WTC11 (cell line): ENCODE data around the gene SYNDIG1. TPM values are rescaled to one million over a fixed set of nuclear protein-coding genes. Genes with fewer than 3 reads are reported as not detected.

Experiments
- ATAC-seq: fragments of 200-7000 bp; cut with Tn5 transposase; 2 replicates; pipeline ENCODE4 v1.10.0; 2021; ENCODE audit warnings: mild to moderate bottlenecking, moderate library complexity
- CTCF ChIA-PET: fragments of 300-600 bp; sonication (Branson Sonifier 250); formaldehyde crosslinking; loops from one replicate; lab custom pipeline; 2021; ENCODE audit warnings: antibody characterized with exemption; lab: Charles Lee
- POLR2A ChIA-PET: fragments of 350-600 bp; sonication (Branson Sonifier 250); formaldehyde crosslinking; loops from one replicate; lab custom pipeline; 2021; ENCODE audit warnings: antibody characterized with exemption; lab: Charles Lee
- DNase-seq: peaks from one replicate; pipeline ENCODE4 v3.0.0; 2021; ENCODE audit warnings: low spot score
- H3K27ac Mint-ChIP-seq: 2 replicates; pipeline ENCODE4 v1.8.0; 2021; ENCODE audit warnings: mixed read lengths
- H3K27me3 Mint-ChIP-seq: 2 replicates; pipeline ENCODE4 v1.8.0; 2021; ENCODE audit warnings: low read depth, mild to moderate bottlenecking, moderate library complexity, mixed read lengths
- H3K36me3 Mint-ChIP-seq: 2 replicates; pipeline ENCODE4 v1.8.0; 2021; ENCODE audit warnings: mixed read lengths
- H3K4me1 Mint-ChIP-seq: 2 replicates; pipeline ENCODE4 v1.8.0; 2022; ENCODE audit warnings: mixed read lengths
- H3K4me3 Mint-ChIP-seq: 2 replicates; pipeline ENCODE4 v1.8.0; 2021; ENCODE audit warnings: mild to moderate bottlenecking, moderate library complexity, mixed read lengths
- H3K9me3 Mint-ChIP-seq: 2 replicates; pipeline ENCODE4 v1.8.0; 2021; ENCODE audit warnings: mixed read lengths
- AR ChIP-seq: fragments of 250-450 bp; sonication (Bioruptor Pico); IDR thresholded peaks from 2 replicates; pipeline ENCODE4 v1.9.0; 2021; ENCODE audit warnings: mild to moderate bottlenecking
- ATF3 ChIP-seq: sonication (generic); formaldehyde crosslinking; conservative IDR thresholded peaks from 2 replicates; pipeline ENCODE4 v1.8.1; 2022; ENCODE audit warnings: mild to moderate bottlenecking, missing genetic modification reagents
- ATF6 ChIP-seq: sonication (generic); formaldehyde crosslinking; IDR thresholded peaks from 2 replicates; pipeline ENCODE4 v1.8.1; 2023; ENCODE audit warnings: mild to moderate bottlenecking, missing genetic modification reagents
- CTCF ChIP-seq: fragments of 200-600 bp; IDR thresholded peaks from 2 replicates; pipeline ENCODE4 v1.8.0; 2022; ENCODE audit warnings: antibody characterized with exemption
- FOXK1 ChIP-seq: sonication (generic); formaldehyde crosslinking; IDR thresholded peaks from 2 replicates; pipeline ENCODE4 v1.8.0; 2022; ENCODE audit warnings: mild to moderate bottlenecking, moderate library complexity, missing genetic modification reagents
- FOXP4 ChIP-seq: sonication (generic); formaldehyde crosslinking; IDR thresholded peaks from 2 replicates; pipeline ENCODE4 v1.8.0; 2022; ENCODE audit warnings: mild to moderate bottlenecking, missing genetic modification reagents
- GABPB1 ChIP-seq: sonication (generic); formaldehyde crosslinking; IDR thresholded peaks from 2 replicates; pipeline ENCODE4 v1.8.1; 2023; ENCODE audit warnings: mild to moderate bottlenecking, missing genetic modification reagents
- HMGA2 ChIP-seq: fragments of 250-450 bp; sonication (Bioruptor Pico); IDR thresholded peaks from 2 replicates; pipeline ENCODE4 v1.4.0; 2021; ENCODE audit warnings: mild to moderate bottlenecking, moderate library complexity
- HMGXB4 ChIP-seq: sonication (generic); formaldehyde crosslinking; IDR thresholded peaks from 2 replicates; pipeline ENCODE4 v1.8.1; 2023; ENCODE audit warnings: mild to moderate bottlenecking, moderate library complexity, missing genetic modification reagents
- IRF2 ChIP-seq: sonication (generic); formaldehyde crosslinking; IDR thresholded peaks from 2 replicates; pipeline ENCODE4 v1.8.0; 2022; ENCODE audit warnings: low read depth, missing genetic modification reagents, borderline replicate concordance
- JUN ChIP-seq: sonication (generic); formaldehyde crosslinking; IDR thresholded peaks from 2 replicates; pipeline ENCODE4 v1.8.0; 2023; ENCODE audit warnings: mild to moderate bottlenecking, missing genetic modification reagents
- MYBL2 ChIP-seq: sonication (generic); formaldehyde crosslinking; IDR thresholded peaks from 2 replicates; pipeline ENCODE4 v1.8.1; 2023; ENCODE audit warnings: mild to moderate bottlenecking, moderate library complexity, missing genetic modification reagents
- NR2C2 ChIP-seq: sonication (generic); formaldehyde crosslinking; IDR thresholded peaks from 2 replicates; pipeline ENCODE4 v1.8.0; 2022; ENCODE audit warnings: mild to moderate bottlenecking, missing genetic modification reagents
- PRRX2 ChIP-seq: fragments of 250-450 bp; sonication (Bioruptor Pico); IDR thresholded peaks from 2 replicates; pipeline ENCODE4 v1.8.0; 2021; ENCODE audit warnings: mild to moderate bottlenecking
- STAT6 ChIP-seq: sonication (generic); formaldehyde crosslinking; conservative IDR thresholded peaks from 2 replicates; pipeline ENCODE4 v1.8.1; 2023; ENCODE audit warnings: mild to moderate bottlenecking, low read depth, missing genetic modification reagents, moderate library complexity
- TEAD1 ChIP-seq: sonication (generic); formaldehyde crosslinking; IDR thresholded peaks from 2 replicates; pipeline ENCODE4 v1.8.0; 2022; ENCODE audit warnings: mild to moderate bottlenecking, missing genetic modification reagents
- ZBTB21 ChIP-seq: sonication (generic); formaldehyde crosslinking; IDR thresholded peaks from 2 replicates; pipeline ENCODE4 v1.8.1; 2023; ENCODE audit warnings: mild to moderate bottlenecking, missing genetic modification reagents, borderline replicate concordance
- ZNF671 ChIP-seq: fragments of 250-450 bp; sonication (Bioruptor Pico); IDR thresholded peaks from 2 replicates; pipeline ENCODE4 v1.8.0; 2021; ENCODE audit warnings: mild to moderate bottlenecking
- total RNA-seq: library from RNA; stranded (reverse); gene quantifications from 3 replicates; pipeline ENCODE4 v1.2.3, GENCODE V29; 2021

The SYNDIG1 gene
- total RNA-seq, 1 experiment from 2014 or later, result 6.4 TPM

- Mint-ChIP-seq H3K9me3 (no peaks in the 10 kb centered on the region), H3K27me3 (no peaks in the 10 kb centered on the region), H3K4me1 (no peaks in the 10 kb centered on the region)
- POLR2A ChIA-PET, result no interaction called here
- TF ChIP-seq STAT6 (CRISPR knock-in tag) (no peak), ZBTB21 (CRISPR knock-in tag) (no peak), AR (CRISPR knock-in tag) (no peak), CTCF (no peak), ZNF671 (no peak), TEAD1 (no peak), MYBL2 (no peak)
- TF ChIP-seq, all 79 proteins: peak for 0
- Mint-ChIP-seq H3K27ac (no peak overlapping the region), H3K4me3 (no peak overlapping the region), H3K36me3 (no peaks in the 10 kb centered on the region)
- no peak for DNase-seq
- CTCF ChIA-PET, result no interaction called here
- no peak for ATAC-seq
These were observed 101.7 kb downstream of the SYNDIG1 start for GRCh38 chr20:24571159-24571558.

- no peaks in the 10 kb centered on the region for H3K9me3 Mint-ChIP-seq
- no peak overlapping the region for H3K27ac Mint-ChIP-seq
- no peaks in the 10 kb centered on the region for H3K27me3 Mint-ChIP-seq
- no peaks in the 10 kb centered on the region for H3K36me3 Mint-ChIP-seq
- no peak for DNase-seq
- ChIA-PET POLR2A (no interaction called here), CTCF (no interaction called here)
- no peak overlapping the region for H3K4me3 Mint-ChIP-seq
- ATAC-seq, result no peak
- no peaks in the 10 kb centered on the region for H3K4me1 Mint-ChIP-seq
- TF ChIP-seq GABPB1, result no peak
- no peak for TF ChIP-seq HMGA2 (CRISPR knock-in tag)
- no peak for TF ChIP-seq ZNF671
- TF ChIP-seq PRRX2, result no peak
- TF ChIP-seq ATF6 (CRISPR knock-in tag), result no peak
- TF ChIP-seq STAT6 (CRISPR knock-in tag), result no peak
- no peak for TF ChIP-seq FOXK1 (CRISPR knock-in tag)
- no peak for TF ChIP-seq FOXP4 (CRISPR knock-in tag)
- no peak for TF ChIP-seq HMGXB4
- TF ChIP-seq NR2C2, result no peak
- no peak for TF ChIP-seq ATF3 (CRISPR knock-in tag)
- no peak for TF ChIP-seq JUN (CRISPR knock-in tag)
- no peak for TF ChIP-seq IRF2 (CRISPR knock-in tag)
These were observed 102.7 kb downstream of the SYNDIG1 start for GRCh38 chr20:24572140-24572539.
